HG02970 (cell line): ENCODE results near the gene LIAS.

ENCODE experiments used
- ATAC-seq: cut with Tn5 transposase; IDR thresholded peaks from one replicate; pipeline ENCODE4 v1.9.1; 2021; ENCODE audit warnings: mild to moderate bottlenecking, moderate library complexity, moderate number of reproducible peaks; ENCODE audit not compliant: unreplicated experiment, low FRiP score

Gene LIAS

GRCh38 chr4:39526765-39527295 lies 68.0 kb downstream of the LIAS start:
- no peak for ATAC-seq

- peak; percentile 95 for ATAC-seq
Measured at GRCh38 chr4:39527296-39528060, 68.6 kb downstream of the LIAS start, which contains the start of gene UGDH. Gene UGDH (minus strand): TSS chr4:39527439. CDS start chr4:39521512, 5,927 bp downstream.

- ATAC-seq = no peak
Measured at GRCh38 chr4:39528061-39528465, 69.2 kb downstream of the LIAS start.
